WTC11 (cell line): Measurements from ENCODE around the gene TOP2A.
A peak's percentile ranks its signal among the peaks of the same experiment; 100 is the strongest.

Source experiments
- CREB1 ChIP-seq: sonication (generic); formaldehyde crosslinking; IDR thresholded peaks from 2 replicates; pipeline ENCODE4 v1.8.0; 2023; ENCODE audit warnings: mild to moderate bottlenecking, missing genetic modification reagents
- CREM ChIP-seq: sonication (generic); formaldehyde crosslinking; IDR thresholded peaks from 2 replicates; pipeline ENCODE4 v1.8.1; 2022; ENCODE audit warnings: mild to moderate bottlenecking, missing genetic modification reagents, moderate library complexity
- ETV6 ChIP-seq: sonication (generic); formaldehyde crosslinking; IDR thresholded peaks from 2 replicates; pipeline ENCODE4 v1.8.1; 2022; ENCODE audit warnings: mild to moderate bottlenecking, missing genetic modification reagents
- NFE2L1 ChIP-seq: sonication (generic); formaldehyde crosslinking; IDR thresholded peaks from 2 replicates; pipeline ENCODE4 v1.8.1; 2023; ENCODE audit warnings: missing genetic modification reagents
- ZBTB43 ChIP-seq: sonication (generic); formaldehyde crosslinking; IDR thresholded peaks from 2 replicates; pipeline ENCODE4 v1.8.1; 2023; ENCODE audit warnings: mild to moderate bottlenecking, missing genetic modification reagents
- ZNF121 ChIP-seq: sonication (generic); formaldehyde crosslinking; IDR thresholded peaks from 2 replicates; pipeline ENCODE4 v1.8.0; 2023; ENCODE audit warnings: missing genetic modification reagents
- TF ChIP-seq, protein P1 (sequence below): sonication (generic); formaldehyde crosslinking; IDR thresholded peaks from 2 replicates; pipeline ENCODE4 v1.8.0; 2022; ENCODE audit warnings: mild to moderate bottlenecking, missing genetic modification reagents

GRCh38 chr17:40442392-40443195 lies 24.9 kb upstream of the TOP2A start:
- TF ChIP-seq CREM (CRISPR knock-in tag), result no peak
- no peak for TF ChIP-seq CREB1
- TF ChIP-seq, protein P1, sequence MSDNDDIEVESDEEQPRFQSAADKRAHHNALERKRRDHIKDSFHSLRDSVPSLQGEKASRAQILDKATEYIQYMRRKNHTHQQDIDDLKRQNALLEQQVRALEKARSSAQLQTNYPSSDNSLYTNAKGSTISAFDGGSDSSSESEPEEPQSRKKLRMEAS (CRISPR knock-in tag), result no peak
- no peak for TF ChIP-seq NFE2L1
- peak; percentile 43; the same call in 1 of the 2 replicates for TF ChIP-seq ZNF121 (CRISPR knock-in tag)
- TF ChIP-seq ETV6 (CRISPR knock-in tag), result no peak
- no peak for TF ChIP-seq ZBTB43 (CRISPR knock-in tag)
